Tibial nerve (tissue), 4 donors: Measurements from ENCODE around the gene SGK1. TPM values are rescaled to one million over a fixed set of nuclear protein-coding genes. Genes with fewer than 3 reads are reported as not detected.

Experiments used
- DNase-seq, 2 donors: peaks; one replicate each; pipeline ENCODE4 v3.0.0-alpha.2; 2019; ENCODE audit warnings: low spot score in 2 of 2
- H3K27ac ChIP-seq, 4 donors: fragments of 200-600 bp; sonication (generic) in 3 of 4; one replicate each; pipeline ENCODE4 v1.5.1; 2017 to 2019; ENCODE audit warnings: mild to moderate bottlenecking in 1 of 4
- H3K27me3 ChIP-seq, 2 donors: fragments of 200-600 bp; sonication (generic) in 1 of 2; one replicate each; pipeline versions ENCODE4 v1.5.1 to v1.6.0; 2017 to 2019
- H3K36me3 ChIP-seq, 3 donors: fragments of 200-600 bp; sonication (generic); one replicate each; pipeline ENCODE4 v1.5.1; 2018 to 2019
- H3K4me1 ChIP-seq, 4 donors: fragments of 200-600 bp; sonication (generic) in 3 of 4; one replicate each; pipeline ENCODE4 v1.5.1; 2017 to 2019
- H3K4me3 ChIP-seq, 4 donors: fragments of 200-600 bp; sonication (generic) in 3 of 4; one replicate each; pipeline ENCODE4 v1.5.1; 2017 to 2019; ENCODE audit warnings: mild to moderate bottlenecking in 1 of 4, moderate library complexity in 1 of 4
- H3K9me3 ChIP-seq, 4 donors: fragments of 200-600 bp; sonication (generic) in 3 of 4; one replicate each; pipeline ENCODE4 v1.5.1; 2017 to 2019
- CTCF ChIP-seq, 5 experiments: fragments of 200-600 bp in 3 of 5; fragments of 450-650 bp in 2 of 5; sonication (generic) in 3 of 5; IDR thresholded peaks; one replicate each; pipeline ENCODE4 v1.5.1; 2016 to 2019; ENCODE audit warnings: antibody characterized with exemption in 5 of 5, mild to moderate bottlenecking in 3 of 5, moderate library complexity in 2 of 5
- EP300 ChIP-seq, 2 donors: sonication (generic); formaldehyde crosslinking; IDR thresholded peaks; one replicate each; pipeline ENCODE4 v1.6.1; 2017; ENCODE audit warnings: antibody characterized with exemption in 2 of 2, mild to moderate bottlenecking in 1 of 2
- POLR2A ChIP-seq, 2 donors: fragments of 450-650 bp; IDR thresholded peaks; one replicate each; pipeline ENCODE4 v1.6.1; 2017; ENCODE audit warnings: antibody characterized with exemption in 2 of 2, mild to moderate bottlenecking in 2 of 2, moderate library complexity in 2 of 2
- WGBS, 2 donors: methylation state at CpG; one replicate each; pipeline ENCODE4 v1.1.5; 2018; 5-methylcytosine and 5-hydroxymethylcytosine counted together
- total RNA-seq, 4 donors: library from RNA; depleted of rRNA; stranded (reverse); fragments of >200 nt; gene quantifications; one replicate each; pipeline ENCODE4 v1.1.0, GENCODE V29; 2016

Gene SGK1
- total RNA-seq, 4 donors from 2014 or later = 103 to 127 (median 116) TPM

GRCh38 chr6:134178161-134179044, 139.5 kb downstream of the SGK1 start:
- WGBS, 2 donors = 2 to 3% methylated on average over 30 of the region's 30 CpGs
- Histone ChIP-seq H3K4me1 (peaks cover 0 to 35% (median 9%) of the 10 kb centered on the region in 4 donors), H3K27ac (peak overlapping the region in 3 of 4 donors; percentile 95 to 99 (median 96)), H3K36me3 (peaks cover 0 to 3% (median 0%) of the 10 kb centered on the region in 3 donors), H3K9me3 (no peaks in the 10 kb centered on the region), H3K4me3 (peak overlapping the region; percentile 27 to 53 (median 48)), H3K27me3 (no peaks in the 10 kb centered on the region)
- TF ChIP-seq EP300 (IDR thresholded peaks at IDR 0.05) (peak; percentile 33 to 57), POLR2A (IDR thresholded peaks at IDR 0.05) (peak in 1 of 2 donors; percentile 36), CTCF (IDR thresholded peaks at IDR 0.05) (peak; percentile 65 to 85 (median 81))
- peak; percentile 49 to 90 for DNase-seq

- TF ChIP-seq POLR2A (IDR thresholded peaks at IDR 0.05) = no peak
- TF ChIP-seq CTCF (IDR thresholded peaks at IDR 0.05) = no peak
- no peak for TF ChIP-seq EP300 (IDR thresholded peaks at IDR 0.05)
- Histone ChIP-seq H3K27me3 (no peaks in the 10 kb centered on the region), H3K4me1 (peaks cover 0 to 40% (median 9%) of the 10 kb centered on the region in 4 donors), H3K9me3 (no peaks in the 10 kb centered on the region), H3K27ac (peak overlapping the region in 3 of 4 donors; percentile 95 to 99 (median 96)), H3K4me3 (peak overlapping the region; percentile 27 to 53 (median 48)), H3K36me3 (peaks cover 0 to 10% (median 0%) of the 10 kb centered on the region in 3 donors)
- WGBS, 2 donors = 26 to 33% methylated on average over 10 of the region's 10 CpGs
- DNase-seq = peak in 1 of 2 donors; percentile 34
Measured at GRCh38 chr6:134177753-134178160, 140.2 kb downstream of the SGK1 start.

- no peak for DNase-seq
- 78 to 82% methylated on average over 1 of the region's 1 CpG for WGBS, 2 donors
- Histone ChIP-seq H3K9me3 (no peaks in the 10 kb centered on the region), H3K4me1 (peaks cover 0 to 42% (median 9%) of the 10 kb centered on the region in 4 donors), H3K27me3 (no peaks in the 10 kb centered on the region), H3K4me3 (peak overlapping the region in 3 of 4 donors; percentile 5 to 53 (median 44)), H3K27ac (peak overlapping the region in 3 of 4 donors; percentile 95 to 99 (median 96)), H3K36me3 (peaks cover 0 to 15% (median 4%) of the 10 kb centered on the region in 3 donors)
- TF ChIP-seq EP300 (IDR thresholded peaks at IDR 0.05) = no peak
- TF ChIP-seq CTCF (IDR thresholded peaks at IDR 0.05) = no peak
- no peak for TF ChIP-seq POLR2A (IDR thresholded peaks at IDR 0.05)
Measured at GRCh38 chr6:134177236-134177635, 140.7 kb downstream of the SGK1 start.

GRCh38 chr6:134176264-134176975, 141.5 kb downstream of the SGK1 start:
- Histone ChIP-seq H3K9me3 (no peaks in the 10 kb centered on the region), H3K27ac (peak overlapping the region; percentile 92 to 99 (median 96)), H3K27me3 (no peaks in the 10 kb centered on the region), H3K4me1 (peaks cover 0 to 42% (median 9%) of the 10 kb centered on the region in 4 donors), H3K36me3 (peaks cover 0 to 23% (median 12%) of the 10 kb centered on the region in 3 donors), H3K4me3 (peak overlapping the region; percentile 78 to 96 (median 90))
- no peak for DNase-seq
- TF ChIP-seq CTCF (IDR thresholded peaks at IDR 0.05) (no peak), POLR2A (IDR thresholded peaks at IDR 0.05) (no peak), EP300 (IDR thresholded peaks at IDR 0.05) (no peak)
- 36 to 47% methylated on average over 21 to 30 of the region's 35 CpGs for WGBS, 2 donors
